GM18511 (cell line): ENCODE measurements around the gene AKTIP.
A peak's percentile ranks its signal among the peaks of the same experiment; 100 is the strongest.
"Not testable (repeated sequence)": the region's sequence is repeated elsewhere in the genome, so short reads cannot be mapped to it uniquely, and the experiment has no call there.

ENCODE experiments used
- ATAC-seq: cut with Tn5 transposase; IDR thresholded peaks from one replicate; pipeline ENCODE4 v1.9.1; 2021; ENCODE audit warnings: mild to moderate bottlenecking, moderate library complexity; ENCODE audit not compliant: unreplicated experiment

AKTIP gene

DNA sequence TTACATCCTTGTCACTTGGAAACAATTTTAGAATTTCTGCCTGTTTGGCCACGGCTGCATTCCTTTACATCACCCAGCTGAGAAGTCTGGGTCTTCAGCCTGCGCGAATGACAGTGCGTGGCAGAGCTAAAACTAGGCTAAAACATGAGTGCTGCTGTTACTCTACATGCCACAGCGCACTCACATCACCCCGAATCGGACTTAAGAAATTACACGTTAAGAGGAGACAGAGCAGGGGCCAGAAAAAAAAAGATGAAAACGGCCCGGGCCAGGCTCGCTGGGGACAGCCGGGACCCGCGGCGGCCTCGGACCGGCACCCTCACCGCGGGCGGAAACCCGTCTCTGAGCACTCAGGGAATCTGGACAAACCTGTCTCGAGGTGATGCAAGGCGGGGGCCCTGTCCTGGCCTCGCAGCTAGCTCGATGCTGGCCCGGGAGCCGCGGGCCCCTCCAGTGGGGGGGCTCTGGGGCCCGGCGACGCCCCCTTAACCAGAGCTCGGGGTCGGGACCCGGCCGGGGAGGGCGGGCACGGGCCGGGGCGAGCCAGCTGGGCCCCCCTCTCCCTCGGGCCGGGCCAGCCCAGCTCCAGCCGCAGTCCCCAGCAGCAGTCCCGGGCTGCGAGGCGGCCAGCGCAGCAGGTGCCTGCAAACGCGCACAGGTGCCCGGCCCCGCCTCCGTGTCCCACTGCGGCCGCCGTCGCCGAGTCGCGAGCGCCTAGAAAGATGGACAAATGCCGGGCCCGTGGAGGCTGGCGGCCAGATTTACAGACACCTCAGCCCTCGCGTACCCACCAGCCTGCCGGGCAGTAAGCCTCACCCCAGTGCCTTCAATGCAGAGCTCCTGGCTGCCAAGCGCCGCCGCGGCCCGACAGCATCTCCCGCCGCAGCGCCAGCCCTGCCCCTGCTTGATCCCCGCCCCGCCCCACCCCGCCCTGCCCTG is at the start of gene AKTIP:
Gene AKTIP, minus strand, starts transcription at position 879 of the 939 bp plus-strand sequence. CDS start 2,950 bp downstream, outside the sequence.
- peak; percentile 42 for ATAC-seq

DNA sequence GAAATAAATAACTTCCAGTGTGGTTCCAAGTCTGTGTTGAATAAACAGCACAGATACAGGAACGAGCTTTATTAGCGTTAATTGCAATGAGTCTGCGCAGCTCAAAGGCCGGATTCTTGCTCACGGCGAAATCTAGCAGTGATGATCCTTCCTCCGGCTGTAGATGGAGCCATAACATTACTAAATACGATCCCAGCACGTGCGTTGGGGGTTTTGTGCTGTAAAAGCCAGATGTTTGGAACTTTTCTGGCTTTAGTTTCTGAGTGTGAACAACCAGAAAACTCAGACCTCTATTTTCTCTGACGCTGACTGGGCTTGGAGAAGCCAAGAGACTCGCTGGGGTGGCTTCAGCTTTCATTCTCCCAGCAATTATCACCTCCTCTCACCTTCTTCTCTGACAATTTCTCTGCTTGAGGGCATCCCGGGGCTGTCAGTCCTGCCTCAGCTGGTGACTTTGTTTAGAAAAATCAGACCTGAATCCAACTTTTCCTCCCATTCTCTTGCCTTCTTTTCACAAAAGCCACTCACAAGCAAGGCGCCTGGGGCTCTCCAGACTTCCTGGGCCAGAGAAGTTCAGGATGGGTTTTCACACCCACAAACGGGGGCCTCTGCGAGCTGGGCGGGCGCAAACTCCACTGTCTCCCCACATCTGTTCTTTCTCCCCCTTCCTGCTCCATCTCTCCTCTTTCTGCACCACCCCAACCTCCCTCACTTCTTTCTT is 47.1 kb upstream of the AKTIP start:
- peak; percentile 71 for ATAC-seq

DNA sequence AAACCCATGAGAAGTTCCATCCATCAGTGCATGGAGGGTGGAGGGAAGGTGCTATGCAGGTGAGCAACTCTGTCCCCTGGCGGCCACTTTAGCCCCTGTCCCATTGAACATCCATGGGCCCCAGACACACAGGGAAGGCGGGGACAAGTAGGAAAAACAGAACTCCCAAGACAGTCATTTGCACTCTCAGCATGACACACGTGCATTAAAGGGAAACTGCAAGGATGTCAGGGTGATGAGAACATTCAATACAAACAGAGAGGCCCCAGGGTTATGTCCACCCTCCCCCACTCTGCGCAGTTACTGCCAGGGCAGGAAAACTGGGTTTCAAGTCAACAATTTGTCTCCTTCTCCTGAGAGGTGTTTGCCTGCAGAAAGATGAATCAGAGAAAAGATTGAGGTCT is 44.0 kb upstream of the AKTIP start:
- ATAC-seq, result peak; percentile 57

DNA sequence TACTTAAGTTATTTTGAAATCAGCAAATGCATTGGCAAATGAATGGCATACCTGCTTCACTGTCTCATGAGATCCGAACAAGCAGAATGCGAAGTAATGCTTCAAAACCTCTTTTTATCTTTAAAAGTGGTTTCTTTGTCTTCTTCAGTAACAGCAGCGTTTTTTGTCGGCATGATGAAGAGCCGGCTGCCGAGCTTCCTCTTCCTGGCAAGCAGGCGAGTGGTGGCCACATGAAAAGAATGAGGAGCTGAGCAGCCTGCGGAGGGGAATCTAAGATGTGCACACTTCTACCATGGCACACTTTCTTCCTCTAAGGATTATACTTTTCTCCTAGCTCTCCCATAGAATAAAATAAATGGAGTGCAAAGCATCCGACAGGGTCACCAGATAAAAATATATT is 42.4 kb upstream of the AKTIP start:
- no peak for ATAC-seq

DNA sequence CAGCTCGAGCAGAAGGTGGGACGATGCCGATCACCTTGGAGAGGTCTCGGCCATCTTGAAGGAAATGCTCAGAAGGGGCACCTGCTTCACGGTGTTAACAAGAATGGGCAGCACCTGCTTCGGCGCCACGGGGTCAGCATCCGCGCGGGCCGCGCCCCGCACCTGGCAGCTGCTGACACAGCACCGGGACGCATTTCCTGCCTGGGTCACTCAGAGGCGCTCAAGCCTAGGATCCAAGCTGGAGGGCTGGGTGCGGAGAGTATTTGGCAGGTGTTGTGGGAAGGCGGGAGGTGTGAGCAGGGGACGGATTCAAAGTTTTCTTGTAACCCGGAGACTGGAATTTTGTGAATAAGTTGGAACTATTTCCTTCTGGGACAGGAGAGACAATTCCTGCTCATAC is 39.3 kb upstream of the AKTIP start:
- no peak for ATAC-seq

DNA sequence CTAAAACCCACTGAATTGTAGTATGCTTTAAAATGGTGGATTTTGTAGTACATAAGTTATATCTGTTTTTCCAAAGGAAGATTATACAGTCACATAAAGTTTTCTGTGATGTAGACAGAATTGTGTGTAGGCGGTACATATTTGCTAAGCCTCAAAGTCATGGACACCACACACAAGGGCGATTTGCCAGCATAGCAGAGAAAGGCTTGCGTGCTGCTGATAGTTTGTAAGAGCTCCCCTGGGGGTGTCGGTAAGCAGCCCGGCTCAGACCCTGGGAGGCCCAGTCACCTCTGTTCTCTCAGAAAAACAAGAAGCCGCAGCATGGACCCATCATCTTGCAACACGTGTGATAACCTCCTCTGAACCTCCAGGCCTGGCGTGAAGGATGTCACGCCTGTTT is 38.3 kb upstream of the AKTIP start:
- no peak for ATAC-seq

DNA sequence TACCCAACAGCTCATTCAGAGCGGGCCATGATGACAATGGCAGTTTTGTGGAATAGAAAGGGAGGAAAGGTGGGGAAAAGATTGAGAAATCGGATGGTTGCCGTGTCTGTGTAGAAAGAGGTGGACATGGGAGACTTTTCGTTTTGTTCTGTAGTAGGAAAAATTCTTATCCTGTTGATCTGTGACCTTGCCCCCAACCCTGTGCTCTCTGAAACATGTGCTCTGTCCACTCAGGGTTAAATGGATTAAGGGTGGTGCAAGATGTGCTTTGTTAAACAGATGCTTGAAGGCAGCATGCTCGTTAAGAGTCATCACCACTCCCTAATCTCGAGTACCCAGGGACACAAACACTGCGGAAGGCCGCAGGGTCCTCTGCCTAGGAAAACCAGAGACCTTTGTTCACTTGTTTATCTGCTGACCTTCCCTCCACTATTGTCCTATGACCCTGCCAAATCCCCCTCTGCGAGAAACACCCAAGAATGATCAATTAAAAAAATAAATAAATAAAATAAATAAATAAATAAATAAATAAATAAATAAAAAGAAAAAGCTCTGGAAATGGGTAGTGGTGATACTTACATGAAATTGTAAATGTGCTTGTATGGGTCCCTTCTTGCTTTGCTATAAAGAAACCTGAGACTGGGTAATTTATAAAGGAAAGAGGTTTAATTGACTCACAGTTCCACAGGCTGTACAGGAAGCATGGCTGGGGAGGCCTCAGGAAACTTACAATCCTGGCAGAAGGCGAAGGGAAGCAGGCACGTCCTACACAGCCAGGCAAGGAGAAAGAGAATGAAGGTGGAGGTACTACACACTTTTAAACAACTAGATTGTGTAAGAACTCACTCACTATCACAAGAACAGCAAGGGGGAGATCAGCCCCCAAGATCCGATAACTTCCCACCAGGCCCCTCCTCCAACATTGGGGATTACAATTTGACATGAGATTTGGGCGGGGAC is 37.0 kb upstream of the AKTIP start:
- ATAC-seq, result not testable (repeated sequence)

DNA sequence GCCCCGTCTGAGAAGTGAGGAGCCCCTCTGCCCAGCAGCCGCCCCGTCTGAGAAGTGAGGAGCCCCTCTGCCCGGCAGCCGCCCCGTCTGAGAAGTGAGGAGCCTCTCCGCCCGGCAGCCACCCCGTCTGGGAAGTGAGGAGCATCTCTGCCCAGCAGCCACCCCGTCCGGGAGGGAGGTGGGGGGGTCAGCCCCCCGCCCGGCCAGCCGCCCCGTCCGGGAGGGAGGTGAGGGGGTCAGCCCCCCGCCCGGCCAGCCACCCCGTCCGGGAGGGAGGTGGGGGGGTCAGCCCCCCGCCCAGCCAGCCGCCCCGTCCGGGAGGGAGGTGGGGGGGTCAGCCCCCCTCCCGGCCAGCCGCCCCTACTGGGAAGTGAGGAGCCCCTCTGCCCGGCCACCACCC is 36.3 kb upstream of the AKTIP start:
- ATAC-seq, result not testable (repeated sequence)

DNA sequence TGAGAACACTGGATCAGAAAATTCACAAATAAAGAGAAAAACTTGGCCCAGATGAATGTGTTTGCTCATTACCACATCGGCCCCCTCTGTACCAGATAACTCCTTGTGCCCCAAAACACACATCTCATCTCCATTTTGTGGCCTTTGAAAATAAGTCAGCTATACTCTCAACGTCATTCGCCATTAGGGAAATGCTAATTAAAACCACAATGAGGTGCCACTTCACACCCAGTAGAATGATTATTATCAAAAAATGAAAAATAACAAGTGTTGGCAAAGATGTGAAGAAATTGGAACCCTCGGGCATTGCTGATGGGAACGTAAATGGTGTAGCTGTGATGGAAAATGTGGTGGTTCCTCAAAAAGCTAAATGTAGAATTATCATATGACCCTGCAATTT is 34.6 kb upstream of the AKTIP start:
- ATAC-seq, result no peak

DNA sequence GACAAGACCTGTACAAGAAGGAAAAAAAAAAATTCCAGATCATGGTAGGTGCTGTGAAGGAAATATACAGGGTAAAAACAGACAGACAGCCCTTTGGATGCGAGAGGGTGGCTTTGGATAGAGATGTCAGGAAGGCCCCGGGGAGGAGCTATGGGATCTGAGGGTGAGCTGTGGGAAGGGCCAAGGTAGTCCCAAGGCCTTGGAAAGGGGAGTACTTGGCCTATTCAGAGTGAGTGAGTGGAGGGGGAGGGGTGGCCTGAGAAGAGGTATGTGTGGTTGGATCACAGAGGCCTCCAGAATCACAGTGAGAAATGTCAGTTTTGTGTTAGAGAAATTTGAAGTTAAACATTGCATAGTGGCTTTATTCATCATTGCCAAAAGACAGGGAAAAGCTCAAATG is 31.2 kb upstream of the AKTIP start:
- ATAC-seq, result no peak

DNA sequence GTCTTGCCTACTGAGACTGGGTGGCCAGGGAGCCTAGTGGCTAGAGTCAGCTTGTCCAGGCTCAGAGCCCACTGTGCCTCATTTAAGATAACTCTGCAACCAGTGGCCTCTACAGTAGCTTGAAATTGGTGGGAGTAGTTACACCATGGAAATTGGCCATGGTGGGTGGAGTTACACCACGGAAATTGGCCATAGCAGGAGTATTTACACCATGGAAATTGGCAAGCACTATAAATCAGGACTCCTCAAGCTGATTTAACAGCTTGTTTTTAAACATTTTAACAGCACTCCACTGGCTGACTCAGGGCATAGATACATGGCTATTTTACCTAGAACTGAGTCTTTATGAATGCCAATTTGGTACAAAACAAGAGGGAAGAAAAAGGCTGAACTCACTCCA is 27.7 kb upstream of the AKTIP start:
- ATAC-seq, result no peak

DNA sequence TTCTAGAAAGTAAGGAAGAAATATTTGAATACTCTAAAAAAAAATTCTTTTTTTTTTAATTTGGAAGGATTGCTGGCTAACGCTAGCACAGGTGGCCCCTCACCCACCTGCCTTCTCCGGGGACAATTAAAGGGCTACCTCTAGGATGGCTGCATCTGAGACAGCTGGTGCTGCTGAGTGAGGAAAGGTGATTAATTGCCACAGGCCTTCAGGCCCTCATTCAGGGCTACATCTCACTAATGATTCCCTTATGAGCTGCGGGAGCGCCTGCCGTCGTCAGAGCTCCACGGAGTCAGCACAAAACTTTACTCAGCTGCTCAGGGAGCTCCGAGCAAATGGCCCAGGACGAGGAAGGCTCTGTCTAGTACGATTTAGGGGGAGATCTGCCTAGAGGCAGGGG is 27.0 kb upstream of the AKTIP start:
- ATAC-seq, result no peak

DNA sequence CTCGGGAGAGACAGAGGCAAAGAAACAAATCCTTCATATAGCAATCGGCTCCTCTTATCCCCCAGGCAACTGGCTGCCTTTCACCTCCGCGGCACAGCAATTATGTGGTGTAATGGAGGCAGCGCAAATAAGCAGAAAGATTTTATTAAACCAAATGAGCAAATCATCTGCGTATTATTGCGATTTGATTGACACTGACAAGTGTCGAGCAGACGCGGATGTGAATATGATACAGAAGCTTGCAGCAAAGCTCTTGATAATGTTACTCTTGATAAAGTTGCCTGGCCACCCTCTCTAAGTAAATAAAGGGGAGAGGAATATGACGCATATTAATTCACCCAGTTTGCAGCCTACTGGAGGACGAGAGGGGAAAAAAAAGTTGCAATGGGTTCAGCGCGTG is 26.5 kb upstream of the AKTIP start:
- no peak for ATAC-seq

DNA sequence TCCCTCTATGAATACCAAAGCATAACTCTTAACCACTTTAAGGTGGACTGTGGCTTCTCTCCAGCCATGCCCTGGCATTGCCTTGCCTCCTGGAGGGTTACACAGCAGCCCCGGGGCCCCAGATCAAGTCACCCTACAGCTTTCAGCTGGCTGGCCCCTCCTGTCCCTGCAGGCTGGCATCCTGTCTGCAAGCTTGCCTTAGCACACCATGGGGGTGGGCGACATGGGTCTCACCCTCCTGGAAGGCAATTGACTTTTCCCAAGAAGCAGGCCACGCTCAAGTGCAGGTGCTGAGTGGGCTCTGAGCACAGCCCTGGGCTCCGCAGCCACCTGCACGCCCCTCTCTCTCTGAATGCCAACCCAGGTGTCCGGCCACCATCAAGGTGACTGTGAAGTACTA is 25.8 kb upstream of the AKTIP start:
- no peak for ATAC-seq

DNA sequence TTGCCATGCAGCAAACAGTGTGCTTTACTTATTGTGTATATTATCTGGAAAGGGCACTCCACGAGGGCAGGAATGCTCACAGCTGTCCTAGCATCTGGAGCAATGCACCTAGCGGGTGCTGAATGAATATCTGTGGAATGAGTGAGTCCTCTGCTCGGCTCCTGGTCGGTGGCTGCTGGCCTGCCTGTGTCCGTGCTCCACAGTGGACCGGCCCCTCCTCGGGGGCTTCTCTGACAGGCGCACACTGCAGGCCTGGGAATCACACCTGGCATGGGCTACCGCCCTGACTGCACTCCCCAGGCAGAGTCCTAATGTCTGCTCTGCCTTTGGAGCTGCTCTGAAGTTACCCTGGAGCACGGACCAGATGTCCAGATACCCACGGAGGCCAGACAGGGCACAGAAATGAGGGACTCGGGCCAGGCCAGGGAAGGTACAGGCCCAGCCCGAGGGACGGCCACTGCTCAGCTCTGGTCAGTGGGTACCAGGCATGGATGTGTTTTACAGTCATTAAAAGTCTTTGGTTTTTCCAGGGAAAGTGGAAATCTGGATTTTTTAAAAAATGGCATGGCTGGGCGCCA is 21.1 kb upstream of the AKTIP start:
- no peak for ATAC-seq

DNA sequence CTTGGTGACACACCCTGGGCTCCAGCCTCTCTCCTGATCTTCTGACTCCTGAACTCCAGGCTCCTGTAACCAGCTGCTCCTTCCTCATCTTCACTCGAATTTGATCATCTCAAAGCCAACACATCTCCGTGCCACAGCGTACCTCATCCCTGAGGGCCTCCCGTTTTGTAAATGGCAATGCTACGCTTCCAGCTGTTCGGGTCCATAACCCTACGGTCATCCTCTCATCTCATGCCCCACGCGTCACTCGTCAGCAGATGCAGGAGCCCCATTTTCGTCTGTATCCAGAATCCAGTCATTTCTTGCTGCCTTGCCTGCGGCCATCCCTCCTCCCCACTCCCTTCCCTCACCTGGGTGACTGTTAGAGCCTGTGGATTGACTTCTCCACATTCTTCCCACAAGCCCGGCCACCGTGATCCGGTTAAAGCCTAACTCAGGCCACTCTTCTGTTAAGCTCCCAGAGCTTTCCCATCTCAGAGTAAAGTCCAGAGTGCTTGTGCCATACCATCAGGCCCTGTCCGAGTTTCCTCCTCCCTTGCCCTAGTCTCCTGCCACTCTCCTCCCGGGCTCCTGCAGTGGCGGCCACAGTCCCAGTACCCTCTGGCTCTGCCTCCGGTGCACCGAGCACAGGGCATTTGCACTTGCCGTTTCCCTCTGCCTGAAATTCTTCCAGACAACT is 20.3 kb upstream of the AKTIP start:
- ATAC-seq, result no peak

DNA sequence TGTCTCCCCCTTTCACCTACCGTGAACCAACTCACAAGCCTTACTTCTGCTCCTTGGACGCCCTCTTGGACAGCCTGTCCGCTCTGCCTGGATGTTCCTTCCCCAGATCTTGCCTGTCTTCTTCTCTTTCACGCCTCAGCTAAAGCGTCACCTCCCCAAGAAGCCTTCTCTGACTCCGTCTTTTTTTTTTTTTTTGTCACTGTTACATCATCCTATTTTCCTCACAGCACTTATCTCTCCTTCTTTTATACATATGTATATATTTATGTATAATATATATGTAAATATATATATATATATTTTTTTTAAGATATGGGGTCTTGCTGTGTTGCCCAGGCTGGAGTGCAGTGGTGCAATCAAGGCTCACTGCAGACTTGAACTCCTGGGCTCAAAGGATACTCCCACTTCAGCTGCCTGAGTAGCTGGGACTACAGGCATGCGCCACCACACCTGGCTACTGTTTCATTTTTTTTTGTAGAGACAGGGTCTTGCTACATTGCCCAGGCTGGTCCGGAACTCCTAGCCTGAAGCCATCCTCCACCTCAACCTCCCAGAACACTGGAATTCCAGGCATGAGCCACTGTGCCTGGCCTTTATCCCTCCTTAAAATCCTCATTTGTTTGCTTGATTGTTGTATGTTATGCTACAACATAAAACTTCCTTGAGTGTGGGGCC is 16.5 kb upstream of the AKTIP start:
- peak; percentile 25 for ATAC-seq

DNA sequence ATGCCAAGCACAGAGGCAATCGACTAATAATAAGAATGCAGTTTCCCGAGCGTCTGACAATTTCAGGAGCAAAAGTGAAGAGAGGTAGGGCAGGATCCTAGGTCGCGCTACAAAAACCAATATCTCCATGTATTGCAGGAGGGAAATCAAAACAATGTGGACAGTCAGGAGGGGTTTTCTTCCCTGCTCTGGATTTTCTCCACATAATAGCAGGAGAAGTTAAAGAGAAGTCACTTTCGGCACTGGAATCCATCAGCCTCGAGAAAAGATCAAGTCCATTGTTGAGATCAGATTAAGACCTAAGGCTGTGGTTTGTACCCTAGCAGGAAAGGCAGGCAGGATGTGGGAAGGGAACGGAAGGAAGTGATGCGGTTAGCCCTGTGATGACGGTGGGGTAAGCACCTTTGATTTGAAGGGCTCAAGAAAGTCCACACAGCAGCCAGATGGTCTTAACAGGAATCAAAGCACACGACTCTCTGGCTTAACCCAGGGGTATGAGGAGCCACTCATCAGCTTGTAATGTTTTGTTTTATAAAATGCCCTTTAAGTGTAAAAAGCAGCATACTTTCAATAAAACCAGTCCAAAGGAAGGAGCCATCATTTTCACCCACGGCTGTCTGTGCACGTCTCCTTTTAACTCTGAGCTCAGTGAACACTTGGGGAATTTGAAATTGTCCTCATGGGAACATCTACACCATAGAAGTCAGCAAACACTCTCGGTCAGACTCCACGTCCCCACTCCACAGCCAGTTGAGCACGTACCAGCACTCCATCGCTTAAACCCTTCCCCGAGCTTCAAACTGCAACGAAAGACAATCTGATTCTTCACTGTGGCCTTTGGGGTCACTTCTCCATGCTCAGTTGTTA is 15.8 kb upstream of the AKTIP start:
- peak; percentile 98 for ATAC-seq

DNA sequence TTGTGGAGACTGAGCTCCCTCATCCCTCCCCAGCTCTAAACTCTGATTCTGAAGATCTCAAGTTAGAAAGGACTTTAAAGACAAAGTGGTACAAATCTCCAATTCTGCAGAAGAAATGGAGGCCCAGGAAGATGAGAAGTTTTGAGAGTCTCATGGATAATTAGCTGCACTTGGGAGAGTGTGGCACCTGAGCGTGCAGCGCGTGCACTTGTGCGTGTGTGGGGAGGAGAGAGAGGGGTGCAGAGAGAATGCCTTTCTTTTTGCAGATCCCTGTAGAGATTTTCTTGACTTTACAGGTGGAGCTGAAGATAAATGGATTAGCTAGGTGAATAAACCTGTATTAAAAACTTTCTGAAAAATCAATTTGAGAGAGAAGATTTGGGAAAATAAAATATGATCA is 14.8 kb upstream of the AKTIP start:
- no peak for ATAC-seq
